HepG2 (cell line): ENCODE data around the gene SYNC. TPM values are rescaled to one million over a fixed set of nuclear protein-coding genes. Genes with fewer than 3 reads are reported as not detected.

Experiments used
- FOXO4 ChIP-seq: sonication (generic); formaldehyde crosslinking; conservative IDR thresholded peaks from 2 replicates; pipeline ENCODE4 v1.8.1; 2023; ENCODE audit warnings: missing genetic modification reagents
- NFIB ChIP-seq: sonication (generic); formaldehyde crosslinking; IDR thresholded peaks from 2 replicates; pipeline ENCODE4 v1.9.0; 2021; ENCODE audit warnings: missing genetic modification reagents, mild to moderate bottlenecking, borderline replicate concordance
- REST ChIP-seq, 2 experiments: IDR thresholded peaks; 2 replicates each; pipeline ENCODE4 v1.6.1; 2011 to 2012; ENCODE audit warnings: low read length in 2 of 2, borderline replicate concordance in 1 of 2, low read depth in 1 of 2, mild to moderate bottlenecking in 1 of 2, moderate library complexity in 1 of 2
- RFXAP ChIP-seq: sonication (generic); formaldehyde crosslinking; IDR thresholded peaks from 2 replicates; pipeline ENCODE4 v1.4.0; 2020; ENCODE audit warnings: missing genetic modification reagents, borderline replicate concordance
- SNAPC4 ChIP-seq: sonication (generic); formaldehyde crosslinking; IDR thresholded peaks from 2 replicates; pipeline ENCODE4 v1.4.0; 2020; ENCODE audit warnings: mild to moderate bottlenecking, missing genetic modification reagents
- STAT5B ChIP-seq: sonication (generic); formaldehyde crosslinking; IDR thresholded peaks from 2 replicates; pipeline ENCODE4 v1.4.0; 2020; ENCODE audit warnings: missing genetic modification reagents
- ZFP91 ChIP-seq: sonication (generic); formaldehyde crosslinking; IDR thresholded peaks from 2 replicates; pipeline ENCODE4 v1.9.0; 2022; ENCODE audit warnings: missing genetic modification reagents, mild to moderate bottlenecking, borderline replicate concordance
- ZNF143 ChIP-seq: sonication (generic); formaldehyde crosslinking; IDR thresholded peaks from 2 replicates; pipeline ENCODE4 v1.4.0; 2020; ENCODE audit warnings: missing genetic modification reagents
- ZNF383 ChIP-seq: sonication (generic); formaldehyde crosslinking; IDR thresholded peaks from 2 replicates; pipeline ENCODE4 v1.4.0; 2020; ENCODE audit warnings: missing genetic modification reagents, mild to moderate bottlenecking, borderline replicate concordance
- ZNF557 ChIP-seq: sonication (generic); formaldehyde crosslinking; IDR thresholded peaks from 2 replicates; pipeline ENCODE4 v1.4.0; 2020; ENCODE audit warnings: missing genetic modification reagents
- polyA plus RNA-seq, 8 experiments: library from polyadenylated mRNA; depleted of rRNA in 3 of 8; stranded (reverse) in 7 of 8; unstranded in 1 of 8; fragments of >200 nt; fragmentation: Illumina TruSeq in 4 of 8; extraction: Trizol in 4 of 8; gene quantifications; 2 replicates each; pipeline versions ENCODE4 v1.2.1 to v1.2.3, GENCODE V29; 2011 to 2016; ENCODE audit warnings: low read depth in 4 of 8, missing spikeins in 1 of 8, mixed read lengths in 1 of 8; ENCODE audit not compliant: insufficient read depth in 1 of 8
- total RNA-seq, 5 experiments: library from RNA; depleted of rRNA; stranded (reverse); fragments of >200 nt; fragmentation: Illumina TruSeq; extraction: Trizol; gene quantifications; 2 replicates each; pipeline ENCODE4 v1.2.3, GENCODE V29; 2016; ENCODE audit warnings: low read depth in 1 of 5

SYNC gene
- total and polyA plus RNA-seq, 2 of the 13 experiments (the other 11 are each of a cell fraction or from before 2014, with no cell fraction given) = 2.4 to 5.4 TPM

GRCh38 chr1:32741059-32741412 is 38.5 kb upstream of the SYNC start (continued):
- no peak for TF ChIP-seq SNAPC4
- TF ChIP-seq STAT5B (CRISPR knock-in tag) = no peak
- TF ChIP-seq ZNF383 (CRISPR knock-in tag) = no peak
- TF ChIP-seq NFIB (CRISPR knock-in tag) = no peak
- 0 out of 2 replicates have a peak, but pooled peaks have one; percentile 44 for TF ChIP-seq FOXO4 (CRISPR knock-in tag)
- no peak for TF ChIP-seq ZNF557
- no peak for TF ChIP-seq REST (IDR thresholded peaks at IDR 0.05; ENCODE audit: borderline replicate concordance in 1 of 2, low read depth in 1 of 2, low read length in 2 of 2)
- no peak for TF ChIP-seq RFXAP
- TF ChIP-seq ZNF143 (CRISPR knock-in tag) = no peak
- 0 out of 2 replicates have a peak, but pooled peaks have one; percentile 2 for TF ChIP-seq ZFP91
- TF ChIP-seq, all 625 proteins: peak for 3
